Sigmoid colon (tissue), 7 donors: ENCODE measurements around the gene CALML4. TPM values are rescaled to one million over a fixed set of nuclear protein-coding genes. Genes with fewer than 3 reads are reported as not detected.
"Not testable (repeated sequence)": the region's sequence is repeated elsewhere in the genome, so short reads cannot be mapped to it uniquely, and the experiment has no call there.

ENCODE experiments used
- DNase-seq: peaks from one replicate; pipeline ENCODE4 v3.0.0-alpha.2; 2019
- H3K27ac ChIP-seq, 4 donors: fragments of 200-600 bp; sonication (generic); one replicate each; pipeline ENCODE4 v1.5.1; 2016 to 2019; ENCODE audit warnings: mild to moderate bottlenecking in 1 of 4
- H3K27me3 ChIP-seq, 3 donors: fragments of 200-600 bp; sonication (generic); one replicate each; pipeline ENCODE4 v1.5.1; 2019; ENCODE audit warnings: mild to moderate bottlenecking in 1 of 3
- H3K36me3 ChIP-seq, 4 donors: fragments of 200-600 bp; sonication (generic); one replicate each; pipeline ENCODE4 v1.5.1; 2016 to 2019
- H3K4me1 ChIP-seq, 4 donors: fragments of 200-600 bp; sonication (generic); one replicate each; pipeline ENCODE4 v1.5.1; 2017 to 2019
- H3K4me3 ChIP-seq, 4 donors: fragments of 200-600 bp; sonication (generic); one replicate each; pipeline ENCODE4 v1.5.1; 2017 to 2019; ENCODE audit warnings: mild to moderate bottlenecking in 2 of 4, moderate library complexity in 1 of 4
- H3K9me3 ChIP-seq, 4 donors: fragments of 200-600 bp in 3 of 4; sonication (generic) in 3 of 4; one replicate each; pipeline versions ENCODE4 v1.5.1 to v1.6.1; 2013 to 2019
- CTCF ChIP-seq, 4 experiments: fragments of 450-650 bp in 3 of 4; fragments of 200-600 bp in 1 of 4; IDR thresholded peaks; one replicate each; pipeline ENCODE4 v1.5.1; 2016 to 2019; ENCODE audit warnings: antibody characterized with exemption in 4 of 4, mild to moderate bottlenecking in 3 of 4, moderate library complexity in 2 of 4
- EP300 ChIP-seq, 4 donors: sonication (generic); formaldehyde crosslinking; IDR thresholded peaks; one replicate each; pipeline ENCODE4 v1.6.1; 2017; ENCODE audit warnings: antibody characterized with exemption in 4 of 4
- POLR2A ChIP-seq, 2 donors: fragments of 450-650 bp; IDR thresholded peaks; one replicate each; pipeline ENCODE4 v1.6.1; 2016; ENCODE audit warnings: antibody characterized with exemption in 2 of 2, mild to moderate bottlenecking in 2 of 2, moderate library complexity in 2 of 2
- POLR2AphosphoS5 ChIP-seq, 4 donors: sonication (generic); formaldehyde crosslinking; IDR thresholded peaks; one replicate each; pipeline ENCODE4 v1.6.1; 2017; ENCODE audit warnings: antibody characterized with exemption in 4 of 4
- WGBS, 2 donors: extraction: QIAGEN DNeasy Blood & Tissue Kit; methylation state at CpG; one replicate each; pipeline ENCODE4 v1.1.7; 2013; 5-methylcytosine and 5-hydroxymethylcytosine counted together
- intact Hi-C: fragments of 100-400 bp; cut with DNase I; formaldehyde crosslinking; loops from one replicate; pipeline ENCODE4 v1.15.1; 2023
- polyA plus RNA-seq, 3 donors: library from polyadenylated mRNA; stranded (reverse); fragments of 200-250 nt; gene quantifications; one replicate each; pipeline ENCODE4 v1.2.3, GENCODE V29; 2013
- total RNA-seq, 4 donors: library from RNA; depleted of rRNA; stranded (reverse); fragments of >200 nt; gene quantifications; one replicate each; pipeline ENCODE4 v1.1.0, GENCODE V29; 2016
- donor health status: healthy with polysubstance abuse.
- donor health status: Bipolar disorder and iron deficiency.
- donor health status: healthy.

Gene CALML4
- total and polyA plus RNA-seq, 7 donors = 3.9 to 309 (median 10.9) TPM

GRCh38 chr15:68214838-68215254 is 9.7 kb upstream of the CALML4 start:
- Histone ChIP-seq H3K4me3 (no peak overlapping the region), H3K27me3 (no peaks in the 10 kb centered on the region), H3K4me1 (peaks cover 0 to 14% (median 13%) of the 10 kb centered on the region in 4 donors), H3K27ac (no peak overlapping the region), H3K36me3 (peaks cover 0 to 20% (median 0%) of the 10 kb centered on the region in 4 donors), H3K9me3 (no peaks in the 10 kb centered on the region)
- peak; percentile 41 for DNase-seq
- TF ChIP-seq POLR2AphosphoS5 (IDR thresholded peaks at IDR 0.05) (no peak), POLR2A (IDR thresholded peaks at IDR 0.05) (no peak), EP300 (IDR thresholded peaks at IDR 0.05) (no peak), CTCF (IDR thresholded peaks at IDR 0.05) (no peak)
- intact Hi-C loops = loop anchor here (10.0 kb wide), 1 partner anchor 160 kb away; the partner anchor contains the start of gene PIAS1
- 77 to 78% methylated on average over 6 of the region's 6 CpGs for WGBS, 2 donors

- Histone ChIP-seq H3K36me3 (peaks cover 0 to 20% (median 0%) of the 10 kb centered on the region in 4 donors), H3K4me1 (peaks cover 0 to 15% (median 14%) of the 10 kb centered on the region in 4 donors), H3K27ac (no peak overlapping the region), H3K4me3 (no peak overlapping the region), H3K27me3 (no peaks in the 10 kb centered on the region), H3K9me3 (no peaks in the 10 kb centered on the region)
- 96% methylated on average over 17 of the region's 17 CpGs for WGBS, 2 donors
- peak; percentile 52 for DNase-seq
- TF ChIP-seq EP300 (IDR thresholded peaks at IDR 0.05) (no peak), CTCF (IDR thresholded peaks at IDR 0.05) (no peak), POLR2AphosphoS5 (IDR thresholded peaks at IDR 0.05) (no peak), POLR2A (IDR thresholded peaks at IDR 0.05) (no peak)
- intact Hi-C loops = loop anchor here (10.0 kb wide), 1 partner anchor 159 kb away; the partner anchor contains the start of gene PIAS1
Observed at GRCh38 chr15:68213991-68214837, 9.1 kb upstream of the CALML4 start.

- intact Hi-C loops = loop anchor here (10.0 kb wide), 1 partner anchor 159 kb away; the partner anchor contains the start of gene PIAS1
- peaks cover 0 to 20% (median 0%) of the 10 kb centered on the region in 4 donors for H3K36me3 ChIP-seq
Observed at GRCh38 chr15:68213491-68213845, 8.3 kb upstream of the CALML4 start.

GRCh38 chr15:68211656-68212320 is 6.7 kb upstream of the CALML4 start:
- no peaks in the 10 kb centered on the region for H3K9me3 ChIP-seq
- no peaks in the 10 kb centered on the region for H3K27me3 ChIP-seq
- peaks cover 0 to 8% (median 0%) of the 10 kb centered on the region in 4 donors for H3K36me3 ChIP-seq
- 94 to 95% methylated on average over 14 of the region's 14 CpGs for WGBS, 2 donors
- no peak overlapping the region for H3K4me3 ChIP-seq
- TF ChIP-seq POLR2A (IDR thresholded peaks at IDR 0.05) (no peak), POLR2AphosphoS5 (IDR thresholded peaks at IDR 0.05) (no peak), EP300 (IDR thresholded peaks at IDR 0.05) (no peak), CTCF (IDR thresholded peaks at IDR 0.05) (no peak)
- H3K27ac ChIP-seq = no peak overlapping the region
- H3K4me1 ChIP-seq = peaks cover 0 to 15% (median 14%) of the 10 kb centered on the region in 4 donors
- peak; percentile 62 for DNase-seq
- intact Hi-C loops = loop anchor here (2.0 to 10.0 kb wide), 2 partner anchors 157 to 349 kb away; partner anchors contain the start of gene PIAS1

More at GRCh38 chr15:68213491-68213845, 8.3 kb upstream of the CALML4 start:
- not testable (repeated sequence) for H3K9me3 ChIP-seq, H3K27ac ChIP-seq, H3K27me3 ChIP-seq, H3K4me3 ChIP-seq
- peaks cover 0 to 15% (median 14%) of the 10 kb centered on the region in 4 donors for H3K4me1 ChIP-seq
- peak; percentile 34 for DNase-seq
- 91 to 97% methylated on average over 6 of the region's 6 CpGs for WGBS, 2 donors
